LoVo (cell line): Measurements from ENCODE around the gene DNAJC30.
A peak's percentile ranks its signal among the peaks of the same experiment; 100 is the strongest.

Source experiments
- DNase-seq: peaks from one replicate; pipeline ENCODE4 v3.0.0-alpha.2; 2016; ENCODE audit warnings: low spot score

DNAJC30 gene

DNA sequence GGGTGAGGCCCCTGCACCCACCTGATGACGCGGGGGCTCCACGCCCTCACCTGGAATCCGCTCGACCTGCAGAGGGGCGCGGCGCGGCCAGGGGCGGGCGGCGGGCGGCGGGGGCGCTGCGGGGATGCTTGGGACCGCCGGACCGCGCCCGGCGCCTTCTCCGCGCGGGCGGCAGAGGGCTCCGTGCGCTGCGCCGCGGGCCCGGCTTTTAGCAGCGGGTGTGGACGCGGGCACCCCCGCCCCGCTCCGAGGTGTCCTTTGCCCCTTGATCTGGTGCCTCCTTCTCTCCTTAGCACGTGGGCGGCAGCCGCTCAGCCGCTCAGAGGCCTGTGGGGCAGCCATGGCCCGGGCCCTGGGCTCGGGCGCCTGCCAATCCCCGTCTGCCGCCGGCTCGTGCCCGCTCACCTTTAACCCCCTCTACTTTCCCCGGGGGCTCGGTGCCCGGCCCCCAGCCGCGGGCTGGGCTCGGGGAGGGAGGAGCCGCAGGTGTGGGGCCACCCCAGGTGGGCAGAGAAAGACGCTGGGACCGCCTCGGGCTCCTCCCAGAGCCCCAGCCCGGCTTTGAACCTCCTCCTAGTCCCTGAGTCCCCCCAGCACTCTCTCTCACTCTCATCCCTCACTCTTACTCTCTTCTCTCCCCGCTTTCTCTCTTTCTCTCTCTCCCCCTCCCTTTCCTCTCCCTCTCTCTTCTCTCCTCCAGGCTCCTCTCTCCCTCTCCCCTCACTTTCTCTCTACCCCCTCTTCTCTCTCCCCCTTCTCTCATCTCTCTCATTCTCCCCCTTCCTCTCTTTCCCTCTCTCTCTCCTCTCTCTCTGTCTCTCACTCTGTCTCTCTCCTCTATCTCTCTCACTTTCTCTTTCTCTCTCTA is 35.3 kb downstream of the DNAJC30 start:
- peak; percentile 83 for DNase-seq

DNA sequence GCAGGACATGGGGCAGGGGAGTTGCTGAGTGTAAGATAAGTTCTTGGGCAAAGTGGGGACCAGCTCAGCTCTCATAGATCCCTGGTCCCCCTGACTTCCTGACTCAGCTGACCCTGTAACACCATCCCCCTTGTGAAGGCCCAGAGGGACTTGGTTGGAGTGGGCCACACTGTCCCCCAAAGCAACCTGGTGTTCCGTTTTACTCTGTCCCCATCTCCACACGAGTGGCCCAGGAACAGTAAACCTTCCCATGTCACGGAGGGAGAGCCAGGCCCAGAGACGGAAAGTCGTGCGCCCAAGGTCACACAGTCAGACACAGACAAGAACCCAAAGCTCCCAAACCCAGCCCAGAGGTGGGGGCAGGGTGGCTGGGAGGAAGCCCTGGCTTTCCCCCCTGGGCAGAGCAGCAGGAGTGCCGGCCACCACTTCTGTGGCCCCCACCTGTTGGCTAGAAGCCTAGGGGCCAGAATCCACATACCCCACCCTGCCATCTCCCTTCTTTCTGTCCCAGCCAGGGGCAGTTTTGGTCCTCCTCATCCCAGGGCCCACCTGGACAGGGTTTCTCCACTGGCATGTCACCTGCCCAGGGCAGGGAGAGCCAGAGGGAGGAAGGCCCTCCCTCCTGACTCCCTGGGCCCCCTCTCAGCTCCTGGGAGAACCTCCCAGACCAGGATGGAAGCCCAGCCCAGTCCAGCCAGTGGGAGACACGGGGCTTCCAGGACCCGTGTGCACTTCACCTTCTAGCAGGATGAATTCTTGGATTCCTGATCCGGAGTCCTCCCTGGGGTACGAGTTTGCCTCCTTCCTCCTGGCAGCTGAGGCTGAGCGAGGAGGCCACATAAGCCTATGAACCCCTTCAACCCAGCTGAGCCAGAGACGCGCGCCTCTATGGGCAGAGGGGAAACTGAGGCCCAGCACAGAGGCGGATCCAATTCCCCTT is 36.2 kb downstream of the DNAJC30 start:
- DNase-seq, result no peak

DNA sequence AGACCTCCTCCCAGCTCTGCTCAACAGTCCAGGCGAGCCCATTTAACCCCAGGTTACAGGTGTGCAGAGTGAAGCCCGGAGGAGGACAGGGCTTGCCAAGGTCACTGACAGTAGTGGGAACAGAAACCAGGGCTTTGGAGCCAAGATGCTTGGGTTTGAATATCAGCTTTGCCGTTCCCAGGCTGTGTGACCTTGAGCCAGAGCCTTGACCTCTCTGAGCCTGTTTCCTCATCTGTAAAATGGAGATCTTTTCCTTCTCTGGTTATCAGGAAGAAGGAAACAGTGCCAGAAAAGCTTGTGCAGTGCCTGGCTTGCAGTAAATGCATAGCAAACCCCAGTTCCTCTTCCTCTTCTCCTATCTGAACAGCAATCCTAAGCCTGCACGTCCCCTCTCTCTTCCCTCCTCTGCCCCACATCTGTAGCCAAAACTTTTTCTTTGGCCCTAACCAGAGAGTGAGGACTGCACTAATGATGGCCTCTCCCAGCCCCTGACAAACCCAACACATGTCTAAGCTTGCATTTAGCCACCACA is 37.5 kb downstream of the DNAJC30 start:
- no peak for DNase-seq

DNA sequence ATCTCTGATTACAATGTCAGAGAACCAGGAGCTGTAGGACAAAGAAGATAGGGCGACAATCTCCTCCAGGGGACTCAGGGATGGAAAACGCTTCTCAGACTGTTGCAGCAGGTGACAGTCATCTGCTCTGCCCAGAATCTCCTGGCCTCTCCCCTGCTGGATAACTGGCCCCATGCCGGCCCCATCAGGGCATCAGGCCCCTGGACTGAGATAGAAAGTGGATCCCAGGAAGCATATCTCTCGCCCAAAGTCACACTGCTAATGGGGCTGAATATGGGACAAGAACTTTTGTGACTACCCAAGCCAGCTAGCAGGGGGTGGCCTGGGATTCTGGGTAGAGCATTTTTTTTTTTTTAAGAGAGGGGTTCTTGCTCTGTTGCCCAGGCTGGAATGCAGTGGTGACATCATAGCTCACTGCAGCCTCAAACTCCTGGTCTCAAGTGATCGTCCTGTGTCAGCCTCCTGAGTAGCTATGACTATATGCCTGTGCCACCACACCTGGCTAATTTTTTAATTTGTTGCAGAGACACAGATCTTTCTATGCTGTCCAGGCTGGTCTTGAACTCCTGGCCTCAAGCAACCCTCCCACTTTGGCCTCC is 38.5 kb downstream of the DNAJC30 start:
- DNase-seq, result no peak

DNA sequence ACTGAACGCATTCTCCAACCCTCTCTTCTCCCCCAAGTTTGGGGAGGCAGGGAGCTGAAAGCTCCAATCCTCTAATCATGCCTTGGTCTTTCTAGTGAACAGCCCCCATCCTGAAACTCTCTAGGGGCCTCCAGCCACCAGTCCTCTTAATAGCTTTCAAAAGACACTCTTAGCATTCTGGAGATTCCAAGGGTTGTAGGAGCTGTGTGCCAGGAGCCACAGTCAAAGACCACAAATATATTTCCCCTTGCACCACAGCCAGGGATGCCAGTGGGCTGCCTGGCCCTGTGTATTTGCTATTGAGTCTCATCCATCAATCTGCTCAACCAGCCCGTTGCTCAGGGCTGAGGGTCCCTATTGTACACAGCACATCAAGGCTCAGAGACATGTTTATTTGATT is 40.4 kb downstream of the DNAJC30 start:
- no peak for DNase-seq

DNA sequence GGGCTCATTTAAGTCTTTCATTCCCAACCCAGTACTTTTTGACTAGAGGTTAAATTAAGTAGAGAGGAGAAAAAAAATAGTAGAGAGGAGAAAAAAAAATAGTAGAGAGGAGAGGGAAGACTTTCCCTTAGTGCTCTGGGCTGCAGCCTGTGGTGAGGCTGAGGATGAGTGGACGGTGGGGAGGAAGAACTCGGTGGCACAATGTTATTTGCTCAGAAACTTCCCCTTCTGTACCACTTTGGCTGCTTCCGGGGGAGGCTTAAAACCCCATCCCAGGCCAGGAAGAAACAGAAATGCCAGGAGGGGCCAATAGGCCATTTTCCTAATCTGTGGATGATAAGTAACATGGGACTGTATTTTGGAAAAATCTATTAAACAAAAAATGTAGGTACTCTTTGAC is 44.3 kb downstream of the DNAJC30 start:
- no peak for DNase-seq

DNA sequence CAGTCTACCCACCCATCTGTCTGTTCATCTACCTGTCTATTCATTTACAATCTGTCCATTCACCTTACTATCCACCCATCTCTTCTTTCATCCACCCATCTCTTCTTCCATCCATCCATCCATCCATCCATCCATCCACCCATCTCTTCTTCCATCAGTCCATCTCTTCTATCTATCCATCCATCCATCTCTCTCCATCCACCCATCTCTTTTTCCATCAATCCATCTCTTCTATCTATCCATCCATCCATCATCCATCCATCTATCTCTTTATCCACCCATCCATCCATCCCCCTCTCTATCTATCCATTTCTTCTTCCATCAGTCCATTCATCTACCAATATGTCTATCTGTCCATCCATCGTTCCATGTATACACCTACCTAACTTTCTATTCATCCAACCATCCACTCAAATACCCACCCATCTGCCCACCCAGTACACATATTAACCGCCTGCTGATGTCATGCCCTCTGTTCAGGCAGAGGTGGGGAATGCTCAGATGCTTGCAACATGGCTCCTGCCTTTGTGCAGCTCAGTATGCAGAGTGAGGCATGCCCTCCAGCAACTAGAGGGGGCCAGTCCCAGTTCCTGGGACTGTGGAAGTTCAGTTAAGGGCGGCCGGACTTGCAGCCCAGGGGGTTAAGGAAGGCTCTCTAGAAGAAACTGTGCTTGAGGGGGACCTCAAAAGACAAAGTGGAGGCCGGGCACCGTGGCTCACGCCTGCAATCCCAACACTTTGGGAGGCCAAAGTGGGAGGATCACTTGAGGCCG is 47.6 kb downstream of the DNAJC30 start:
- no peak for DNase-seq

DNA sequence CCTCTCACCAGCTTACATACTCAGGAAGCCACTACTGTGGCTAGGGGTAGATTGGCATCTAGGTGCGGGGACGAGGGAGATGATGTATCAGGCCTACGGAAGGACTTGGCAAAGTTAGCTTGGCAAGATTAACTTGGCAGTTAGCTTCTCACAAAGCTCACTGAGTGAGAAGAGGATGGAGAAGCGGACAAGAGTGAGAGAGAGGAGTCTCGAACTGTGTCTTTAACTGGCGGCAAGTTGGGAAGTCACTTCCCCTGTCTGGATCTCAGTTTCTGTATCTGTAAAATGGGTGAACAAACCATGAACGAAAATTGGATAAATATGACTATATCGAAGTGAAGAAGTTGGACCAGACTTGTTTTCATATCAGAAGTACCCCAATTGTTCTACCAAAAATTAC is 49.4 kb downstream of the DNAJC30 start:
- DNase-seq, result no peak

DNA sequence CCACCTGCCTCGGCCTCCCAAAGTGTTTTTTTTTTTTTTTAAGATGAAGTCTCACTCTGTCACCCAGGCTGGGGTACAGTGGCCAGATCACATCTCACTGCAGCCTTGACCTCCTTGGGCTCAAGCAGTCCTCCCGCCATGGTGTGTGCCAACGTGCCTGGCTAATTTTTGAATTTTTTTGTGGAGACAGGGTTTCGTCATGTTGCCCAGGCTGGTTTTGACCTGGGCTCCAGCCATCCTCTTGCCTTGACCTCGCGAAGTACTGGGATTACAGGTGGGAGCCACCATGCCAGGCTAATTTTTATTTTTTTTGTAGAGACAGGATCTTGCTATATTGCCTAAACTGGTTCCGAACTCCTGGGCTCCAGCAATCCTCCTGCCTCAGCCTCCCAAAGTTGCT is 49.9 kb downstream of the DNAJC30 start:
- DNase-seq, result no peak

DNA sequence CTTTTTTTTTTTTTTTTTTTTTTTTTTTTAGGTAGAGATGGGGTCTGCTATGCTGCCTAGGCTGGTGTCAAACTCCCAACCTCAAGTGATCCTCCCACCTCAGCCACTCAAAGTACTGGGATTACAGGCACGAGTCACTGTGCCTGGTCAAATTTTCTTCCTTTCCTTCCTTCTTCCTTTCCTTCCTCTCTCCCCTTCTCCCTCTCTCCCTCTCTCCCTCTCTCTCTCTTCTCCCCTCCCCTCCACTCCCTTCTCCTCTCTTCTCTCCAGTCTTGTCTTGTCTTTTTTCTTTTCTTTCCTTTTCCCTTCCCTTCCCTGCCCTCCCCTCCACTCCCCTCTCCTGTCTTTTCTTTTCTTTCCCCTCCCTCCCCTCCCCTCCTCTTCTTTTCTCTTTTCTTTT is 51.7 kb downstream of the DNAJC30 start:
- no peak for DNase-seq
